GM19468 (cell line): ENCODE data around the gene BEND3.
A peak's percentile ranks its signal among the peaks of the same experiment; 100 is the strongest.
"Not testable (repeated sequence)": the region's sequence is repeated elsewhere in the genome, so short reads cannot be mapped to it uniquely, and the experiment has no call there.

Source experiments
- ATAC-seq: cut with Tn5 transposase; IDR thresholded peaks from one replicate; pipeline ENCODE4 v1.9.1; 2021; ENCODE audit warnings: mild to moderate bottlenecking, moderate library complexity, moderate number of reproducible peaks; ENCODE audit not compliant: unreplicated experiment; ENCODE audit errors: extremely low read depth

BEND3 gene

GRCh38 chr6:107121964-107122495, 6.7 kb upstream of the BEND3 start:
- ATAC-seq = no peak

GRCh38 chr6:107121266-107121665, 6.0 kb upstream of the BEND3 start:
- no peak for ATAC-seq

GRCh38 chr6:107120404-107120803, 5.1 kb upstream of the BEND3 start:
- no peak for ATAC-seq

DNA sequence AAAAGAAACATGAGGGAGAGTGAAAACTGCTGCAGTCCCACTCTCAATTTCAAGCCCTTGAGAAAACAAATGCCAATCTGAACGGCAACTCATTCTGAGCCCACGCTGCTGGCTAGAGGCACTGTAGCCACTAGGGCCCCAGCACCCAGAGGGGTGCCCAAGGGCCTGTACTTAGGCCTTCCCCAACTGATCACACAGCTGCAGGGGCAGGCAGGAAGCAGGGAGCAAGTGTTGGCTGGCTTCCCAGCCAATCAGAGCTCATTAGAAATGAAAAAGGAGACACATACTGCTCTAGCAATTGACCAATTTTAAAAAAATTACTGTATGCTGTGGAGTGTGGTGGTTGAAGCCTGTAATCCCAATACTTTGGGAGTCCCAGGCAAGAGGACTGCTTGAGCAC, 3.7 kb upstream of the BEND3 start:
- ATAC-seq = no peak

- ATAC-seq = not testable (repeated sequence)
Observed at GRCh38 chr6:107118540-107118939, 3.2 kb upstream of the BEND3 start.

DNA sequence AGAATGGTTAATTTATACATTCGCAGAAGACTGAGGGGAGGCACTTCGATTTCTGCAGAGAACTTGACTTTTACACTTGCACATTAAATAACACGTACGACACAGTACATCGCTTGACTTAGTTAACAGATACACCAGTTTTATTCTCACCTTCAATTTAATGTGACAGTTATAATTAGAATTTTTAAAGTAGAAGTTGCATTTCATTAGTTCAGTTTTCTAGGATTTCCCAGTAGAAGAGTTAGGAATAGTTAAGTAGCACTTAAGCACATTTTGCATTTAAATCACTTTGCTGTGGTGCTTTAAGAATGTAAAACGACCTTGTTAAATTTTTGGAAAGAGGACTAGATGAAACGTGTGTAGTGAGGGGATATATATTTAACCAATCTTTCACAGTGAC, 1.6 kb upstream of the BEND3 start:
- ATAC-seq = no peak

DNA sequence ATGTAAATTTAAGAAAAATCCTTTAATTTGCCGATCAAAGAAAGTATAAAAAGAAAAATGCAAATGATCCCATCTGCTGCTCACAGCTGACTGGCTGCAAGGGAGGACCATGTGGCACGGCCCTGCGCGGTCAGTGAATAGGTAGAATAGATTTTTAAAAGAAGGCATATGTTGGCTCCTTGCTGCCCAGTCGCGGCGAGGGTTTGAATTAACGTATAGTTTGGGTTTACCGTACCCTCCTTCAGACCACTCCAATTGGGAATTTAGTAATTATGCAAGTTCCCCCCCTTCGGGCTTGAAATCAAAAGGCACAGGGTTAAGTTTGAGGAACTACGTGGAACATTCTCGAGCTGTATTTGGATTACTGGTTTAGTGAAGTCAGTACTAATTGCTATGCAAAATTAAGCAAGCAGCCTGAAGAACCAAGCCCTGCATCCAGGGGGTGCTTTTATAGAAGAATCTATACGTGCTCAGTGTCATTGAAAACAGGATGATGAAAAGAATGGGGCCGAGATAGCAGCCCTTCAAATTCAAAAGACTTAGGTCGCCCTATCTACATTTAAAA, 1.1 kb upstream of the BEND3 start:
- no peak for ATAC-seq

GRCh38 chr6:107115695-107116327, 496 bp upstream of the BEND3 start:
- ATAC-seq = no peak

DNA sequence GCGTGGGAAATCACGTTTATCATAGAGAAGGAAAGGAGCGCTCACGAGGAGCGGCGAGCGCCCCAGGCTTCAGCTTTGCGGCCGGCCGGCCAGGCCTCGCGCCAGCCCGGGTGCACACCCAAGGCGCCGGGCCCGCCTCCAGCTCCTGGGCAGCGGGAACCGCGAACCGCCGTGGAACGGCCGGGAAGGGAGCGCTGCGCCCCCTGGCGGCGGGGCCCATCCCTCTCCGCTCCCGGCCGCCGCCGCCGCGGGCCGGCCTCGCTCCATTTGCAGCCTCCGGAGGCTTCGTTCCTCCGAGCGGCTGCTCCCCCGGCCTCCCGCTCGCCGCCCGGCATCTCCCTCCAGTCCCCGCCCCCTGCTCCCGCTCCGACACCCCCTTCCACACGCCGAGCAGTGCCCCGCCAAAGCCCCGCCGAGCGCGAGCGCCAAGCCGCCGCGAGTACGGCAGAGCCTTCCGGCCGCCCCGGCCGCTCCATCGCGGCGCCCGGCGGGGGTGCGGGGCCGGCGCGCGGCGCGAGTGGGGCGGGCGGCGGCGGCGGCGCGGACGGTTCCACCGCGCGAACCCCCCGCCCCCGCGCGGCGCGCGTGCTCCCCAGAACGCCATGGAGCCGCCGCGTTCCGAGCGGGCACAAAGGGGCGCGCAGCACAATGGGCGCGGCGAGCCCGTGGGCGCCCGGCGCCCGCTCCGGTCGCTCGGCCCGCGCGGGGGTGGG, 946 bp downstream of the BEND3 start:
- peak; percentile 34 for ATAC-seq

DNA sequence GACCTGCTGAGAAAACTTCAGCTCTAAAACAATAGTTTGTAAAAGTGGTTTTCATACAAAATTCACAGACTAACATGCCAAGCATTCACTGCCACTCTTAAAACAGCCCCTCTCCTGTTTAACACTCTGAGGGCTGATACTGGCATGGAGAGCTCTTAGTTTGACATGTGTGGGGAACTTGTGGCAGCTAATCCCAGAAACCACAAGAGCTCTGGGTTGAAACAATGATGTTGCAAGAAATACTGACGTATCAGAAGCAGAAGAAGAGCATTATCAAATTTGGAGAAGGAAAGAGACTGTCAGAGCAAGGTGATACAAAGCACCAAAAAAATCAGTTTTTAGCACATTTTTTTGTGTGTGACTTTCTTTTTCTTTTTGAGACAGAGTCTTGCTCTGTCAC, 5.1 kb downstream of the BEND3 start:
- ATAC-seq = no peak

- ATAC-seq = no peak
Observed at GRCh38 chr6:107108201-107108890, 7.0 kb downstream of the BEND3 start.

GRCh38 chr6:107107791-107108190, 7.5 kb downstream of the BEND3 start:
- no peak for ATAC-seq

GRCh38 chr6:107106165-107106564, 9.2 kb downstream of the BEND3 start:
- ATAC-seq = no peak

GRCh38 chr6:107105511-107106116, 9.7 kb downstream of the BEND3 start:
- ATAC-seq = no peak

DNA sequence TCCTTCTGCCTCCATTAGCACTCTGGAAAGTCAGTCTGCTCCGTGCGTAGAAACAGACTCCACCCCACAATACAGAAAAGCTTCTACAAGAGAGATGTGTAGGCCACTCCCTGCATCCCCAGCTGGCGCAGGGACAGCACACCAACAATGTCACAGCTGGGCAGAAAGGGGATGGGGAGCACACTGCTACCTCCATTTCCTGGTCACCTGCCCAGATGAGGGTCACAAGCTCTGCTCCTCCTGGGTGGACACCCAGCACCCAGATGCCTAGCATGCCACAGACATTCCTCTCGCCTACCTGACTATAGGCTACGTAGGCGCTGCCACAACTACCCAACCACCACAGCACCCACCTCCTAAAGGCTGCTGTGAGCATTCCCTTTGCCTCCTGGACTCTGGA, 12.2 kb downstream of the BEND3 start:
- ATAC-seq = no peak

GRCh38 chr6:107102414-107102805, 12.9 kb downstream of the BEND3 start:
- ATAC-seq = no peak

GRCh38 chr6:107101686-107102413, 13.5 kb downstream of the BEND3 start:
- no peak for ATAC-seq

DNA sequence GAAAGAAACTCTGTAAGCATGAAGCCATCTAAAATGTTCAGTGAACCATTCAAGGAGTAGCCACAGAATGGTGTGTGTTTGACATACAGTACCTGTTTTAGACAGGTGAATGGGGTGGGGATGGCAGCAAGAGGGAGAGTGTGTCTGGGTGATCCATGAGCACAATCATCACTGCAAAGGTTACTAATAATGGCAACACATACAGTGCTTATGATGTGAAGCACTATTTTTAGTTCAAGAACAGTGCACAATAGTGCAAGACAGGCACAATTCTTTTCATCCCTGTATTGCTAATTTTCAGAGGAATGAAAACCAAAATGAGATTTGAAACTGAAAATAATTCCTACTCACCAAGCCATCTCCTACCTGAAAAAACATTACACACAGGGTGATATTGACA, 14.1 kb downstream of the BEND3 start:
- no peak for ATAC-seq

DNA sequence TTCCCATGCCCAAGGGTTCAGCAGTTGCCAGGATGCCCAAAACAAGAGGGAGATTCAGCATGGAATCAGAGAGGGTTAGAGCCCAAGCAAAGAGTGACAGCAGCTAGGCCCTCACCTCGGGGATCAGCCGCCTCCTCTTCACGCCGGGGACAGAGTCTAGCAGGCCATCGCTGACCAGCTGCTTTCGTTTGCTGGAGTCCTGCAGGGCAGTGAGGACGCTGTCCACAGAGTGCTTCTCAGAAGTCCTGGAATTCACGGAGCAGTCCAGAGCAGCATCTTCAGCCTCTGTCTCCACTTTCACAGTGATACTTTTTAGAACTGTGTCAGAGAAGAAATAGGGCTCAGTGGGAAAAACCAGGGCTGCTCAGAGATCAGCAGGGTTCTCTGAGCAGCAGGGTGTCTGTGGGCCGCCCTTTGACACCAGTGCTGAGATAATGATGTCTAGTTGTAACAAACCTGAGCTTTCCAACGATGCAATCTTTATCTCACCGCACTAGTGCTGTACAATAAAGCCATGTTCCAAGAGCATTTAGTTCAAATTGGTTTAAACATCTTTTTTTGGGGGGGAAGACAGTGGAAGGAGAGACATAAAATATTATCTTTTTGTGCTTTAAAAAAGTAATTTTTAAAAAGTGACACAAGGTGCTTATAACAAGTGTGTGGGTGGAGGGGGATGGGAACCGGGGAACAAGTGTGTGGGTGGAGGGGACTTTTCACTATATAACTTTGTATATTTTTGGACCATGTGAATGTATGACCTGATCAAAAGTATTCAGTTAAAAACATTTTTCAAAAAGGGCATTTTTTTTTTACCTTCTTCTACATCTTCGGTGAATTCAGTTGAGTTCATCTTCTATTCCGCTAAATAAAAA, 16.6 kb downstream of the BEND3 start:
- ATAC-seq = no peak
